AG09319 (cell line): ENCODE results near the gene CDC20.
A peak's percentile ranks its signal among the peaks of the same experiment; 100 is the strongest.
"Not testable (repeated sequence)": the region's sequence is repeated elsewhere in the genome, so short reads cannot be mapped to it uniquely, and the experiment has no call there.

Source experiments
- DNase-seq: peaks from one replicate; pipeline ENCODE4 v3.0.0-alpha.2; 2010; ENCODE audit warnings: low read depth; ENCODE audit errors: extremely low read depth
- TF ChIP-seq, protein P1 (sequence below): IDR thresholded peaks from 2 replicates; pipeline ENCODE4 v1.5.1; 2011; ENCODE audit warnings: low read depth, mild to moderate bottlenecking, inconsistent platforms, low read length, moderate library complexity

CDC20 gene

DNA sequence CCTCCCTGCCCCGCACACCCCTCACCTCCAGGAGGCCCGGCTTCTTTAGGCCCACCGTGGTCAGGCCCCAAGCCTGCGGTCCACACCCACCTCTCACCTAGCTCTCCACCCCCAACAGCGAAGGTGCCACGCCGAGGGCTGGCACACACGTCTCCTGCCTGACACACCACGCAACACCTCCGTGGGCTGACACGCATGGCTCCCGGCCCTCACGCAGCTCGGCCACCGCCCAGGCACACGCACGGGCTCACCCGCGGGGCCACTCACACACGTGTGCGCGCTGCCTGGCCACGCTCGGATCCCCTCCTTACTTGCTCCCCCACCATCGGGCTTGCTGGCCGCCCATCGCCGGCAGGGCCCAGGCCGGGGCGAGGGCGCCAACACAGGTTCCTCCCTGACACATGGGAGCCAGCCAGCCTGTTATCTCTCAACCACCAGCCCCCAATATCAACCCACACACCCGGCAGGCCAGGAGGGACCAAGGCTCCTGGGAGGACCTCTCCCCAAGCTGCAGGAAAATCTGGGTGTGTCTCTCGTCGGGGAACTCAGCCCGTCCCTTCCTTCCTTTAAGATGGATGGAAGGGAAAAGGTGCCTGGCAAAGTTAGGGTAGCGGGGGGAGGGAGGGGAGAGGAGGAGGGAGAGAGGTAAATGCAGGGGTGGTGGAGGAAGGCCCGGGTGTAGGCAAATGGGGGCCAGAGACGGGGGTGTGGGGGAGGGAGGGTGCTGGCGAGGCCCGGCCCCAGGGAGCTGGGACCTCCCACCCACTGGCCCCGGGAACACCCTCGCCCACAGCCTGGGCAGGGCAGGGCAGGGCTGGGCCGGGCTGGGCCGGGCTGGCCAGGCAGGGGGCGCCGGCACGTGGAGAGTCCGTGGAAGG lies 8.5 kb downstream of the CDC20 start:
- DNase-seq, result no peak
- TF ChIP-seq, protein P1, sequence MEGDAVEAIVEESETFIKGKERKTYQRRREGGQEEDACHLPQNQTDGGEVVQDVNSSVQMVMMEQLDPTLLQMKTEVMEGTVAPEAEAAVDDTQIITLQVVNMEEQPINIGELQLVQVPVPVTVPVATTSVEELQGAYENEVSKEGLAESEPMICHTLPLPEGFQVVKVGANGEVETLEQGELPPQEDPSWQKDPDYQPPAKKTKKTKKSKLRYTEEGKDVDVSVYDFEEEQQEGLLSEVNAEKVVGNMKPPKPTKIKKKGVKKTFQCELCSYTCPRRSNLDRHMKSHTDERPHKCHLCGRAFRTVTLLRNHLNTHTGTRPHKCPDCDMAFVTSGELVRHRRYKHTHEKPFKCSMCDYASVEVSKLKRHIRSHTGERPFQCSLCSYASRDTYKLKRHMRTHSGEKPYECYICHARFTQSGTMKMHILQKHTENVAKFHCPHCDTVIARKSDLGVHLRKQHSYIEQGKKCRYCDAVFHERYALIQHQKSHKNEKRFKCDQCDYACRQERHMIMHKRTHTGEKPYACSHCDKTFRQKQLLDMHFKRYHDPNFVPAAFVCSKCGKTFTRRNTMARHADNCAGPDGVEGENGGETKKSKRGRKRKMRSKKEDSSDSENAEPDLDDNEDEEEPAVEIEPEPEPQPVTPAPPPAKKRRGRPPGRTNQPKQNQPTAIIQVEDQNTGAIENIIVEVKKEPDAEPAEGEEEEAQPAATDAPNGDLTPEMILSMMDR, result no peak

DNA sequence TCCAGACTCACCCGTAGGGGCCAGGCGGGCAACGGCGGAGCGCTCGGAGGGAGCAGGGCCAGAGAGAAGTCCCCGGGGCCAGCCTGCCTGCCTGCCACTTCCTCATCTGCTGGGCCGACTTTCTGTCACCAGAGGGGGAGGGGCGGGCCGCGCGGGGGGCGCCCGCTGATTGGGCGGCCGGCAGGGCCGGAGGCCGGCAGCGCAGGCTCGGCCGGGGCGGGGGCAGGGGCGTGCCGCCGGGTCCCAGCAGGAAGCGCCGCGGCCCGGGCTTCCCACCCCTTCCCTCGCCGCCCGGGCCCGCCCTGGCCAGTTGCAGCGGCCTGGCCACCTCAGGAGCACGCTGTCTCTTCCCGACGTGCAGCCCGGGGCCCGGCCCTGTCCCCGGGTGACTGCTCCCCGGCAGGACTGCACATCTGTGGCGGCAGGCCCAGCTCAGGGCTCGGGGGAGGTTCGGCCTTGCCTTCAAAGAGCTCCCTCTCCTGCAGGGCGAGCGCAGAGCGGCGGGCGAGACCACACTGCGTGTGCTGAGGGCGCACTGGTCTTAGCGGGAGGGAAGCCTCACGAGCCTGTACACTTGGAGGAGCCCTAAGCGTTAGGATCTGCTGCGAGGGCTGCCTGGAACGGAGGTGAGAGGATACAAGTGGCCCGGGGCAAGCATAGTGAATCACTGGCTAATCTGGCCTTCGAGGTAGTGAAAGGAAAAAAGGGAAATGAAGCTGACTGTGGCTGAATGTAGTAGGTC lies 9.3 kb downstream of the CDC20 start, which contains the start of gene ELOVL1:
ELOVL1 (minus strand) TSS at position 108 of the 742 bp plus-strand sequence. CDS start 2,402 bp downstream, outside the sequence.
- DNase-seq, result peak; percentile 54
- TF ChIP-seq, protein P1, result peak; percentile 36

DNA sequence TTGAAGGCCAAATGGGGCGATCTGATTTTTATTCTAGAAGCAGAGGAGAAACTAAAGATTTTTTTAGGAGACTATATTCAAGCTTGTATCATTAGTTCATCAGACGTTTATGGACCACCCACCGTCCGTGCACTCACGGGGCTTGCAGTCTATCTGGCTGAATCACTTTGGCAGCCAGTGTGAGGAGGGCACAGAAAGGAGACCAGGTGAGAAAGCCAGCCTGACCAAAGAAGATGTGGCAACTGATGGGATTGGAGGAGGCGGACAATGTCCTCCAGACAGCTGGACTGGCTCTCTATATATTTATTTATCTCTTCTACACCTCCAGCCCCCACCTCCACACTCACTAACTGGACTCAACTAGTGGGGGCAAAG lies 9.9 kb downstream of the CDC20 start:
- DNase-seq, result no peak
- TF ChIP-seq, protein P1, result no peak

DNA sequence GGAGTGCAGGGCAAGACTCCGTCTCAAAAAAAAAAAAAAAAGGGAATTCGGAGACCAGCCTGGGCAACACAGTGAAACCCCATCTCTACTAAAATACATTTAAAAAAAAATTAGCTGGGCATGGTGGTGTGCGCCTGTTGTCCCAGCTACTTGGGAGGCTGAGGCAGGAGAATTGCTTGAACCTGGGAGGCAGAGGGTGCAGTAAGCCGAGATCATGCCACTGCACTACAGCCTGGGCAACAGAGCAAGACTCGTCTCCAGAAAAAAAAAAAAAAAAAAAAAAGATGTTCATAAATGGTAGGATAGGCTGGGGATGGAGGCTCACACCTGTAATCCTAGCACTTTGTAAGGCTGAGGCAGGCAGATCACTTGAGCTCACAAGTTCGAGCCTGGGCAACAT lies 11.0 kb downstream of the CDC20 start:
- not testable (repeated sequence) for DNase-seq

DNA sequence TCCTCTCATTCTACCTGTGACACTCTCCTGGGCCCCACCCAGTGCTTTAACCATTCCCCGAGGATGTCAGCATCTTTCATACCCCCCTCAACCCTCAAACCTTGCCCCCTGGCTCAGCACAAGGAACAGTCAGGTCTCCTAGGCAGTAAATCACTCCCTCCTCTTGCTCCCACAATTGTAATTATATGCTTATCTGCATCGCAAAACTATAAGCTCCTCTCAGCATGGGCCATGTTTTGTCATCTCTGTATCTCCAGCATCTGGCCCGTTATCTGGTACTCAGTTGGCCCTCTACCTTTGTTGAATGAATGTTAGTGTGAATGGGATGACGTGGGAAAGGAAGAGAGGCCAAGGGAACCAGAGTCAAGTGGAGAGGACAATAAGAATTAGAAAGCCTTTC lies 11.8 kb downstream of the CDC20 start:
- TF ChIP-seq, protein P1, result no peak
- no peak for DNase-seq

DNA sequence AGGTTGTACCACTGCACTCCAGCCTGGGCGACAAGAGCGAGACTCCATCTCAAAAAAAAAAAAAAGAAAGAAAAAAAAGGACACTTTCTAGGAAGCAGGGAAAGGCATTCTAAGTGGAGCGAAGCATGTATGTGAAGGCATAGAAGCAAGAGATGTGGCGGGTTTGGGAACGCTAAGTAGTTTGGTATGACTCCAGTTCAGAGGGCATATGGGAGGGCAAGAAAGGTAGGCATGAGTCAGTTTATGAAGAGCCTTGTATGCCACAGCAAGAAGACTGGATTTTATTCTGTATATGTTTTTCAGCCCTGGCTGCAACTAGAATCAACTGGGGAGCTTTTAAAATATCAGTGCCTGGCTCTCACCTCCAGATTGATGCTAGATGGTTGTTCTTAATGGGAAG lies 13.4 kb downstream of the CDC20 start:
- no peak for DNase-seq
- TF ChIP-seq, protein P1, result no peak

DNA sequence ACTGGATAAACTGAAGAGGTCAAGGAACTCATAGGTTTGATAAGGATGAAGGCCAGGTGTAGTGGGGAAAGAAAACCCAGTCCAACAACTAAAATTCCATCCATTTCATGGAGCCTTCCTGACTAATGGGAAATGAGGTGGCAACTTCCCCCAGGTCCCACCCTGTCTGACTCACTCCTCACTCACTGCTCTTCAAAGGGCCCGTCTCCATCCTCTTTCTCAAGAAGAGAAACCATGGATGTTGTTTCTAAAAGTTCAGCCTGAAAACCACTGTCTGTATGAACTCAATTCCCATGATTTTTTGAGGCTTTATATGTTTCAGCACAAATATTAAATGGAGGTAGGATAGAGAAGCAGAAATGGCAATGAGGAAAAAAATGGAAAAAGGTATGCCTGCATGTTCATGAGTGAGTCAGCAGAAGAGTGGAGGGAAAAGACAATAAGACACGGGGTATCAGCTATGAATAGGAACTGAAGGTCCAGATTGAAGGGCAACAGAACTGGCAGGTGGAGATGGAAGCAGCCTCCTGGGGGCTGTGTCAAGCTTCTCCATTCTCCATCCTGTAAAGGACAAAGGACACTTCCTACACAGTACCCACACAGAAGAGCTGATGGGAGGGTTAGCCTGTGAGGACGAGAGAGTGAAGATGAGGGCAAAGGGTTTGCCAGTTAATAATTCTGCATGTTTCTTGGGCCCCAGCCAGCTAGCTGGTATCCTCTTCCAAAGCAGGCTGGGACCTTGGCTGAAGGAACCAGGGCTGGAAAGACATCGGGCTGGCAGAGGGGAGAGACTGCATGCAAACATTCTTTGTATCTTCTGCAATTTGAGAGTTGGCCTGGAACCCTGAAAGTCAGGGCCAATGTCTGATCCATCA lies 14.5 kb downstream of the CDC20 start:
- peak; percentile 36 for DNase-seq
- TF ChIP-seq, protein P1, result no peak
